A549 (cell line): Measurements from ENCODE around the gene TMEM253. TPM values are rescaled to one million over a fixed set of nuclear protein-coding genes. Genes with fewer than 3 reads are reported as not detected.
A peak's percentile ranks its signal among the peaks of the same experiment; 100 is the strongest.

Source experiments
- ATAC-seq, 2 experiments: fragments of 200-7000 bp in 1 of 2; fragments of >200 bp in 1 of 2; cut with Nextera tagmentation in 1 of 2; cut with Tn5 transposase in 1 of 2; 3 replicates each; pipeline versions ENCODE4 v1.8.0 to v1.9.1; 2018 to 2020; ENCODE audit warnings: mild to moderate bottlenecking in 1 of 2, moderate library complexity in 1 of 2
- CTCF ChIA-PET: fragments of 300-600 bp; sonication (Branson Sonifier 250); formaldehyde crosslinking; extraction: SDS; loops from one replicate; lab custom pipeline; 2021; ENCODE audit warnings: antibody characterized with exemption, inconsistent platforms; lab: Yijun Ruan, JAX
- POLR2A ChIA-PET: fragments of 350-600 bp; formaldehyde crosslinking; extraction: SDS; loops from one replicate; lab custom pipeline; 2021; ENCODE audit warnings: antibody characterized with exemption, inconsistent platforms; lab: Yijun Ruan, JAX
- DNase-seq, 2 experiments: peaks; one replicate each; pipeline versions ENCODE4 v3.0.0 to v3.0.0-alpha.2; 2011 to 2016; ENCODE audit warnings: low read depth in 1 of 2, low spot score in 1 of 2
- FAIRE-seq: peaks from 2 replicates; lab custom pipeline; 2011; peaks lifted over from hg19 to GRCh38; lab: Jason Lieb, UNC
- H3K27ac ChIP-seq, 2 experiments: fragments of >200 bp; sonication (Bioruptor Twin); formaldehyde crosslinking; 3 replicates each; pipeline ENCODE4 v1.5.1; 2016 to 2017
- H3K4me1 ChIP-seq: fragments of >200 bp; sonication (Bioruptor Twin); formaldehyde crosslinking; 3 replicates; pipeline ENCODE4 v1.6.1; 2016
- H3K4me2 ChIP-seq: fragments of >200 bp; sonication (Bioruptor Twin); formaldehyde crosslinking; 3 replicates; pipeline ENCODE4 v1.6.1; 2016
- H3K4me3 ChIP-seq: fragments of >200 bp; sonication (Bioruptor Twin); formaldehyde crosslinking; 3 replicates; pipeline ENCODE4 v1.5.1; 2016
- H3K9me3 ChIP-seq: fragments of >200 bp; sonication (Bioruptor Twin); formaldehyde crosslinking; 3 replicates; pipeline ENCODE4 v1.6.1; 2016
- CBX2 ChIP-seq: fragments of 200-600 bp; sonication (generic); IDR thresholded peaks from 2 replicates; pipeline ENCODE4 v1.6.1; 2016; ENCODE audit warnings: low read depth, mild to moderate bottlenecking, borderline replicate concordance
- CBX8 ChIP-seq: fragments of 200-600 bp; sonication (generic); IDR thresholded peaks from 2 replicates; pipeline ENCODE4 v1.6.1; 2016
- CHD4 ChIP-seq: fragments of 200-600 bp; sonication (generic); IDR thresholded peaks from 2 replicates; pipeline ENCODE4 v1.6.1; 2016; ENCODE audit warnings: antibody characterized with exemption, mild to moderate bottlenecking, borderline replicate concordance
- FOSL2 ChIP-seq, 2 experiments: fragments of 450-650 bp in 1 of 2; fragments of >200 bp in 1 of 2; sonication (Bioruptor Twin) in 1 of 2; formaldehyde crosslinking; IDR thresholded peaks; 2 replicates each; pipeline versions ENCODE4 v1.5.0 to v1.6.1; 2016 to 2020; ENCODE audit warnings: mild to moderate bottlenecking in 1 of 2, moderate library complexity in 1 of 2
- HDAC2 ChIP-seq: fragments of 200-600 bp; sonication (generic); IDR thresholded peaks from 2 replicates; pipeline ENCODE4 v1.6.1; 2016
- HOXB13 ChIP-seq: fragments of 250-450 bp; sonication (Bioruptor Pico); IDR thresholded peaks from 2 replicates; pipeline ENCODE4 v1.5.0; 2020; ENCODE audit warnings: low read depth, mild to moderate bottlenecking, moderate library complexity
- KDM5A ChIP-seq: fragments of 200-600 bp; sonication (generic); IDR thresholded peaks from 2 replicates; pipeline ENCODE4 v1.6.1; 2016; ENCODE audit warnings: antibody characterized with exemption, mild to moderate bottlenecking
- MAFK ChIP-seq: fragments of 450-650 bp; IDR thresholded peaks from 2 replicates; pipeline ENCODE4 v1.6.1; 2014; ENCODE audit not compliant: partially characterized antibody
- PHF8 ChIP-seq: fragments of 200-600 bp; sonication (generic); IDR thresholded peaks from 2 replicates; pipeline ENCODE4 v1.6.1; 2016; ENCODE audit warnings: low read depth, mild to moderate bottlenecking, antibody characterized with exemption, moderate library complexity, borderline replicate concordance
- RFX5 ChIP-seq: fragments of 450-650 bp; IDR thresholded peaks from 2 replicates; pipeline ENCODE4 v1.7.1; 2014; ENCODE audit warnings: antibody characterized with exemption, mild to moderate bottlenecking, moderate library complexity
- RNF2 ChIP-seq: fragments of 200-600 bp; sonication (generic); IDR thresholded peaks from 2 replicates; pipeline ENCODE4 v1.6.1; 2016; ENCODE audit warnings: low read depth, mild to moderate bottlenecking, antibody characterized with exemption, moderate library complexity, borderline replicate concordance
- SMC3 ChIP-seq: fragments of >200 bp; sonication (Bioruptor Twin); formaldehyde crosslinking; IDR thresholded peaks from 3 replicates; pipeline ENCODE4 v1.6.1; 2018; ENCODE audit warnings: inconsistent platforms
- SREBF2 ChIP-seq: fragments of 450-650 bp; IDR thresholded peaks from 2 replicates; pipeline ENCODE4 v1.6.1; 2014; ENCODE audit warnings: mild to moderate bottlenecking, moderate library complexity
- ZNF302 ChIP-seq: fragments of 250-450 bp; sonication (Bioruptor Pico); IDR thresholded peaks from 2 replicates; pipeline ENCODE4 v1.9.0; 2021; ENCODE audit warnings: inconsistent platforms, mild to moderate bottlenecking, moderate library complexity
- WGBS: methylation state at CpG from one replicate; pipeline ENCODE4 v1.1.6; 2017; ENCODE audit errors: missing lambda C conversion rate; 5-methylcytosine and 5-hydroxymethylcytosine counted together
- polyA plus RNA-seq, 4 experiments: library from polyadenylated mRNA; depleted of rRNA in 3 of 4; stranded (reverse); fragments of >200 nt; fragmentation: RNase III in 1 of 4; extraction: RNeasy Plus Mini Kit Qiagen cat#74134 plus additional on column Dnase treatment in 1 of 4; gene quantifications; 2 replicates in 3 of 4; 3 replicates in 1 of 4; pipeline ENCODE4 v1.2.3, GENCODE V29; 2011 to 2017
- TF ChIP-seq, protein P1 (sequence below): fragments of 250-450 bp; sonication (Bioruptor Pico); IDR thresholded peaks from 2 replicates; pipeline ENCODE4 v1.5.0; 2020; ENCODE audit warnings: low read depth, mild to moderate bottlenecking, moderate library complexity
- TF ChIP-seq, protein P2 (sequence below): IDR thresholded peaks from 2 replicates; pipeline ENCODE4 v1.6.1; 2012
- TF ChIP-seq, protein P3 (sequence below): fragments of 250-450 bp; sonication (Bioruptor Pico); IDR thresholded peaks from 2 replicates; pipeline ENCODE4 v1.5.0; 2021; ENCODE audit warnings: mild to moderate bottlenecking, moderate library complexity, borderline replicate concordance

The TMEM253 gene
- polyA plus RNA-seq, 2 of the 4 experiments (the other 2 are of a cell fraction) = 0.54 to 0.81 TPM

DNA sequence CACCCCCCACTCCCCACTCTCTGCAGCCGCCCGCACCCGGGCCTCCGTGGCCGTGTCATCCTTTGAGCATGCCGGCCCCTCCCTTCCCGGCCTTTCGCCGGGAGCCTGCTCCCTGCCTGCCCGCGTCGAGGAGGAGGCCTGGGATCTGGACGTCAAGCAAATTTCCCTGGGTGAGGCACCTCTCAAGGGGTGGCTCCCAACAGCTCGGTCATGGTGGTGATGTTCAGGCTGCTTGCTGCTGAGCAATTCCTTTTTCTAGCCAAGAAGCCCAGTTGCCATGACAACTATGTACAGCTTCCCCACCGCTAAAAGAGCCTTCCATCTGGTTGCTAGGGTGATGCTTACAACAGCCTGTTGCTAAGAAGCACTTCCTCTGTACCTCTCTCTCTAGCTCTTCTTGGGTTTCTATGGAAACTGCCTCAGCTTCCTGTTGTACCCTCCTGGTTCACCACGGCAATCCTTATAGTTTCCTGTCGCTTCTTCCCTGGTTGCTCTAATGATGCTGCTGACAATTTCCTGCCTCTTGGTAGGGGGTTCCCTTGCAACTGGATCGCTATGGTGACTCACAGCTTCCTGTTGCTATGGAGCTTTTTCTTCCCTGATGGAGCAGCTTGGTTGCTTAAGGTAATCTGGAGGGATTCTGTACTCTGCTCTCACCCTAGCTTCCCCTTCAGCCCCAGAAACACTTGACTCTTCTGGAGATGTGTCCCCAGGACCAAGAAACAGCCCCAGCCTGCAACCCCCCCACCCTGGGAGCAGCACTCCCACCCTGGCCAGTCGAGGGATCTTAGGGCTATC lies 13.4 kb upstream of the TMEM253 start:
- Histone ChIP-seq H3K4me1 (peaks cover 20% of the 10 kb centered on the region; the same call in 1 of the 3 replicates), H3K9me3 (no peaks in the 10 kb centered on the region), H3K4me3 (no peak overlapping the region), H3K27ac (no peak overlapping the region), H3K4me2 (no peak overlapping the region)
- TF ChIP-seq CBX2 (no peak), FOSL2 (IDR thresholded peaks at IDR 0.05) (no peak), FOSL2 (CRISPR knock-in tag; IDR thresholded peaks at IDR 0.05) (peak; percentile 19; the same call in 1 of the 2 replicates)
- FAIRE-seq (no peak), ATAC-seq (peak; percentile 17 to 24; a peak in 4 of 6 replicates), DNase-seq (peak in 1 of 2 experiments; percentile 61)
- CTCF ChIA-PET = interaction anchor here (1.2 to 13.7 kb wide), 7 partner anchors 10 to 251 kb away, joined by 3 to 369 read pairs (median 36); partner anchors contain the start of genes ARHGEF40 and TMEM253
- POLR2A ChIA-PET = interaction anchor here (1.4 to 3.8 kb wide), 2 partner anchors 16 to 19 kb away, joined by 6 to 11 read pairs; partner anchors contain the start of gene ARHGEF40
- 77% methylated on average over 18 of the region's 19 CpGs for WGBS

DNA sequence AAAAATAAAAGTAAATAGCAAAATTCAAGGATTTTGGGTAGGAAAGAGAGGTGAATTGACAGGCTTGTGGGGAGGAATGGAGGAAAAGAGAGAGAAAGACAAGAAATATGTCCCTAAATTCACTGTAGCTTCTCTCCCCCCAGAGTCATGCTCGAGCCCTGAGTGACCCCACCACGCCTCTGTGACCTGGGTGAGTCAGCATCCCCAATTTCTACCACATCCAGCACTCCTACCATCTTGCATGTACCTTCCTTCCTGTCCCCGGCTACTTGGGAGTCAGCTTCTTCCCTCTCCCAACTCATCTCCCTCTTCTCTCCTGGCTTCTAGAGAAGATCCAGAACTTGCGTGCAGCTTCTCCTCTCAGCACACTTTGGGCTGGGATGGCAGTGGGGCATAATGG lies 12.2 kb upstream of the TMEM253 start:
- ChIA-PET CTCF (interaction anchor here (0.6 to 13.7 kb wide), 8 partner anchors 9 to 771 kb away, joined by 3 to 369 read pairs (median 22); partner anchors contain the start of genes ARHGEF40 and TMEM253), POLR2A (interaction anchor here (3.8 kb wide), 1 partner anchor 20 kb away, joined by 11 read pairs; no protein-coding TSS in a partner anchor)
- no peak for FAIRE-seq
- ATAC-seq = no peak
- H3K4me3 ChIP-seq = no peak overlapping the region
- TF ChIP-seq, protein P1, sequence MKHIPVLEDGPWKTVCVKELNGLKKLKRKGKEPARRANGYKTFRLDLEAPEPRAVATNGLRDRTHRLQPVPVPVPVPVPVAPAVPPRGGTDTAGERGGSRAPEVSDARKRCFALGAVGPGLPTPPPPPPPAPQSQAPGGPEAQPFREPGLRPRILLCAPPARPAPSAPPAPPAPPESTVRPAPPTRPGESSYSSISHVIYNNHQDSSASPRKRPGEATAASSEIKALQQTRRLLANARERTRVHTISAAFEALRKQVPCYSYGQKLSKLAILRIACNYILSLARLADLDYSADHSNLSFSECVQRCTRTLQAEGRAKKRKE (CRISPR knock-in tag) = no peak
- TF ChIP-seq, protein P2, sequence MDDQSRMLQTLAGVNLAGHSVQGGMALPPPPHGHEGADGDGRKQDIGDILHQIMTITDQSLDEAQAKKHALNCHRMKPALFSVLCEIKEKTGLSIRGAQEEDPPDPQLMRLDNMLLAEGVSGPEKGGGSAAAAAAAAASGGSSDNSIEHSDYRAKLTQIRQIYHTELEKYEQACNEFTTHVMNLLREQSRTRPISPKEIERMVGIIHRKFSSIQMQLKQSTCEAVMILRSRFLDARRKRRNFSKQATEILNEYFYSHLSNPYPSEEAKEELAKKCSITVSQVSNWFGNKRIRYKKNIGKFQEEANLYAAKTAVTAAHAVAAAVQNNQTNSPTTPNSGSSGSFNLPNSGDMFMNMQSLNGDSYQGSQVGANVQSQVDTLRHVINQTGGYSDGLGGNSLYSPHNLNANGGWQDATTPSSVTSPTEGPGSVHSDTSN = no peak
- TF ChIP-seq PHF8 (no peak), HOXB13 (CRISPR knock-in tag) (no peak), HDAC2 (no peak), ZNF302 (CRISPR knock-in tag) (no peak), CBX8 (no peak), SMC3 (no peak), CBX2 (no peak)
- peak overlapping the region in 1 of 2 experiments; percentile 24; a peak in 1 of 6 replicates for H3K27ac ChIP-seq
- no peaks in the 10 kb centered on the region for H3K9me3 ChIP-seq
- peaks cover 20% of the 10 kb centered on the region; the same call in 1 of the 3 replicates for H3K4me1 ChIP-seq
- no peak overlapping the region for H3K4me2 ChIP-seq
- WGBS = 66% methylated on average over 4 of the region's 4 CpGs
- no peak for DNase-seq

DNA sequence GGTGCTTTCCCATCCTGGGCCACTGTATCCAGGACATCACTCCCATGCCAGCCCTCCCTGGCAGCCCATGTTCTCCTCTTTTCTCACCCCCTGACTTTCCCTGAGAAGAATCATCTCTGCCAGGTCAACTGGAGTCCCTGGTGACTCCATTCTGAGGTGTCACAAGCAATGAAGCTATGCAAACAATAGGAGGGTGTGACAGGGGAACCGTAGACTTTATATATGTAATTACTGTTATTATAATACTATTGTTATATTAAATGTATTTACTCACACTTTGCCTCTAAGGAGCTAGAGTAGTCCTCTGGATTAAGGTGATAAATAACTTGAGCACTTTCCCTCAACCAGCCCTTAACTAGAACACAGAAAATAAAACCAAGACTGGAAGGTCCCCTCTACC lies 11.6 kb upstream of the TMEM253 start:
- no peak overlapping the region for H3K4me2 ChIP-seq
- WGBS = 18% methylated on average over 1 of the region's 1 CpG
- DNase-seq (no peak), ATAC-seq (no peak), FAIRE-seq (no peak)
- H3K4me3 ChIP-seq = no peak overlapping the region
- ChIA-PET CTCF (interaction anchor here (0.6 to 13.7 kb wide), 13 partner anchors 12 to 426 kb away, joined by 3 to 369 read pairs (median 3); partner anchors contain the start of genes ARHGEF40 and TMEM253), POLR2A (interaction anchor here (0.6 to 3.8 kb wide), 5 partner anchors 15 to 295 kb away, joined by 4 to 11 read pairs (median 6); partner anchors contain the start of gene ARHGEF40)
- H3K9me3 ChIP-seq = no peaks in the 10 kb centered on the region
- TF ChIP-seq HOXB13 (CRISPR knock-in tag) = no peak
- H3K4me1 ChIP-seq = peaks cover 26% of the 10 kb centered on the region
- peak overlapping the region in 1 of 2 experiments; percentile 24; a peak in 1 of 6 replicates for H3K27ac ChIP-seq

DNA sequence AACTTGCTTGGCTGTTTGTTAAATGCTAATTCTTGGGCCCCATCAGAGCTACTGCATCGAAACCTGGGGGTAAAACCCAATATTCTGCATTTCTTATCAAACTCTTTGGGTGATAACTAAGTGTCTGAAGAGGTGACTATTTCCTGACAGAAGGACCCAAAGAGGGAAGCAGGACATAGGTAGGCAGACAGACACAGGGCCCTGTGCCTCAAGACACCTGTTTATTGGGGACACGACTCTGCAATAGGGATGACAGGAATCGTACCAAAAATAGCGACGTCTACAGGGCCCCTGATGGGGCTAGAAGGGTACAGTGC lies 11.0 kb upstream of the TMEM253 start:
- no peak for DNase-seq
- CTCF ChIA-PET = interaction anchor here (0.6 to 13.7 kb wide), 14 partner anchors 12 to 426 kb away, joined by 3 to 369 read pairs (median 4); partner anchors contain the start of genes ARHGEF40 and TMEM253
- 76% methylated on average over 5 of the region's 5 CpGs for WGBS

More for the DNA sequence above, 11.0 kb upstream of the TMEM253 start:
- no peak for ATAC-seq
- POLR2A ChIA-PET = interaction anchor here (1.3 to 3.8 kb wide), 4 partner anchors 14 to 75 kb away, joined by 4 to 11 read pairs (median 6); partner anchors contain the start of gene ARHGEF40
- peaks cover 28% of the 10 kb centered on the region for H3K4me1 ChIP-seq
- TF ChIP-seq HDAC2 = no peak
- TF ChIP-seq CBX8 = no peak
- TF ChIP-seq, protein P3, sequence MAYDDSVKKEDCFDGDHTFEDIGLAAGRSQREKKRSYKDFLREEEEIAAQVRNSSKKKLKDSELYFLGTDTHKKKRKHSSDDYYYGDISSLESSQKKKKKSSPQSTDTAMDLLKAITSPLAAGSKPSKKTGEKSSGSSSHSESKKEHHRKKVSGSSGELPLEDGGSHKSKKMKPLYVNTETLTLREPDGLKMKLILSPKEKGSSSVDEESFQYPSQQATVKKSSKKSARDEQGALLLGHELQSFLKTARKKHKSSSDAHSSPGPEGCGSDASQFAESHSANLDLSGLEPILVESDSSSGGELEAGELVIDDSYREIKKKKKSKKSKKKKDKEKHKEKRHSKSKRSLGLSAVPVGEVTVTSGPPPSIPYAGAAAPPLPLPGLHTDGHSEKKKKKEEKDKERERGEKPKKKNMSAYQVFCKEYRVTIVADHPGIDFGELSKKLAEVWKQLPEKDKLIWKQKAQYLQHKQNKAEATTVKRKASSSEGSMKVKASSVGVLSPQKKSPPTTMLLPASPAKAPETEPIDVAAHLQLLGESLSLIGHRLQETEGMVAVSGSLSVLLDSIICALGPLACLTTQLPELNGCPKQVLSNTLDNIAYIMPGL (CRISPR knock-in tag) = no peak
- no peak for TF ChIP-seq RNF2
- TF ChIP-seq MAFK = no peak
- no peak for TF ChIP-seq CHD4
- no peak for TF ChIP-seq RFX5
- no peak for TF ChIP-seq KDM5A
- TF ChIP-seq SREBF2 = no peak
- H3K4me2 ChIP-seq = no peak overlapping the region
- H3K4me3 ChIP-seq = no peak overlapping the region
- FAIRE-seq = no peak
- H3K9me3 ChIP-seq = no peaks in the 10 kb centered on the region
- no peak overlapping the region for H3K27ac ChIP-seq
